HepG2 (cell line): Measurements from ENCODE around the gene INAFM2. TPM values are rescaled to one million over a fixed set of nuclear protein-coding genes. Genes with fewer than 3 reads are reported as not detected.
A peak's percentile ranks its signal among the peaks of the same experiment; 100 is the strongest.

Experiments
- BRD4 ChIP-seq: sonication (generic); formaldehyde crosslinking; IDR thresholded peaks from 2 replicates; pipeline ENCODE4 v1.4.0; 2020; ENCODE audit warnings: missing genetic modification reagents
- CEBPB ChIP-seq: IDR thresholded peaks from 2 replicates; pipeline ENCODE4 v1.6.1; 2011; ENCODE audit warnings: low read depth, low read length, improper control_type of control experiment, borderline replicate concordance
- FIP1L1 ChIP-seq: fragments of 200-400 bp; formaldehyde crosslinking; IDR thresholded peaks from 2 replicates; pipeline ENCODE4 v1.6.1; 2018; ENCODE audit warnings: low read depth, mild to moderate bottlenecking, low read length, moderate library complexity, borderline replicate concordance; ENCODE audit not compliant: insufficient read depth
- GLI4 ChIP-seq: sonication (generic); formaldehyde crosslinking; IDR thresholded peaks from 2 replicates; pipeline ENCODE4 v1.5.1; 2020; ENCODE audit warnings: missing genetic modification reagents, mild to moderate bottlenecking, moderate library complexity, borderline replicate concordance
- HIVEP1 ChIP-seq: sonication (generic); formaldehyde crosslinking; IDR thresholded peaks from 2 replicates; pipeline ENCODE4 v1.4.0; 2020; ENCODE audit warnings: mild to moderate bottlenecking, missing genetic modification reagents
- KAT8 ChIP-seq: IDR thresholded peaks from 2 replicates; pipeline ENCODE4 v1.6.1; 2016; ENCODE audit warnings: missing genetic modification reagents, missing compliant biosample characterization
- KLF11 ChIP-seq: IDR thresholded peaks from 2 replicates; pipeline ENCODE4 v1.6.1; 2016; ENCODE audit warnings: missing compliant biosample characterization
- MYPOP ChIP-seq: sonication (generic); formaldehyde crosslinking; IDR thresholded peaks from 2 replicates; pipeline ENCODE4 v1.8.1; 2023; ENCODE audit warnings: mild to moderate bottlenecking, moderate library complexity, missing genetic modification reagents
- PRDM15 ChIP-seq: sonication (generic); formaldehyde crosslinking; IDR thresholded peaks from 2 replicates; pipeline ENCODE4 v1.4.0; 2020; ENCODE audit warnings: missing genetic modification reagents
- SNRNP70 ChIP-seq: fragments of 200-400 bp; formaldehyde crosslinking; IDR thresholded peaks from 2 replicates; pipeline ENCODE4 v1.6.1; 2017; ENCODE audit warnings: mild to moderate bottlenecking, low read depth, low read length, moderate library complexity
- TP53 ChIP-seq: sonication (generic); formaldehyde crosslinking; conservative IDR thresholded peaks from 2 replicates; pipeline ENCODE4 v1.4.0; 2020; ENCODE audit warnings: missing genetic modification reagents
- YEATS2 ChIP-seq: sonication (generic); formaldehyde crosslinking; IDR thresholded peaks from 2 replicates; pipeline ENCODE4 v1.4.0; 2020; ENCODE audit warnings: missing genetic modification reagents, borderline replicate concordance
- ZBTB10 ChIP-seq: sonication (generic); formaldehyde crosslinking; IDR thresholded peaks from 2 replicates; pipeline ENCODE4 v1.4.0; 2020; ENCODE audit warnings: missing genetic modification reagents, borderline replicate concordance
- ZFP36L2 ChIP-seq: sonication (generic); formaldehyde crosslinking; IDR thresholded peaks from 2 replicates; pipeline ENCODE4 v1.4.0; 2020; ENCODE audit warnings: missing genetic modification reagents
- ZMAT5 ChIP-seq: sonication (generic); formaldehyde crosslinking; IDR thresholded peaks from 2 replicates; pipeline ENCODE4 v1.5.0; 2020; ENCODE audit warnings: mild to moderate bottlenecking, low read depth, missing genetic modification reagents, borderline replicate concordance
- ZNF282 ChIP-seq: fragments of 450-650 bp; IDR thresholded peaks from 2 replicates; pipeline ENCODE4 v1.6.1; 2018; ENCODE audit not compliant: partially characterized antibody
- ZNF703 ChIP-seq: sonication (generic); formaldehyde crosslinking; IDR thresholded peaks from 2 replicates; pipeline ENCODE4 v1.5.1; 2020; ENCODE audit warnings: missing genetic modification reagents, mild to moderate bottlenecking, moderate library complexity, borderline replicate concordance
- ZNF713 ChIP-seq: sonication (generic); formaldehyde crosslinking; IDR thresholded peaks from 2 replicates; pipeline ENCODE4 v1.4.0; 2020; ENCODE audit warnings: mild to moderate bottlenecking, missing genetic modification reagents
- ZSCAN5A ChIP-seq: sonication (generic); formaldehyde crosslinking; IDR thresholded peaks from 2 replicates; pipeline ENCODE4 v1.8.0; 2022; ENCODE audit warnings: mild to moderate bottlenecking, missing genetic modification reagents, borderline replicate concordance
- polyA plus RNA-seq, 8 experiments: library from polyadenylated mRNA; depleted of rRNA in 3 of 8; stranded (reverse) in 7 of 8; unstranded in 1 of 8; fragments of >200 nt; fragmentation: Illumina TruSeq in 4 of 8; extraction: Trizol in 4 of 8; gene quantifications; 2 replicates each; pipeline versions ENCODE4 v1.2.1 to v1.2.3, GENCODE V29; 2011 to 2016; ENCODE audit warnings: low read depth in 4 of 8, missing spikeins in 1 of 8, mixed read lengths in 1 of 8; ENCODE audit not compliant: insufficient read depth in 1 of 8
- total RNA-seq, 5 experiments: library from RNA; depleted of rRNA; stranded (reverse); fragments of >200 nt; fragmentation: Illumina TruSeq; extraction: Trizol; gene quantifications; 2 replicates each; pipeline ENCODE4 v1.2.3, GENCODE V29; 2016; ENCODE audit warnings: low read depth in 1 of 5

Gene INAFM2
- total and polyA plus RNA-seq, 2 of the 13 experiments (the other 11 are each of a cell fraction or from before 2014, with no cell fraction given), result 5.5 to 6.5 TPM

- no peak for TF ChIP-seq ZNF282
- TF ChIP-seq KAT8 (CRISPR knock-in tag), result peak; percentile 45
- TF ChIP-seq MYPOP, result no peak
- no peak for TF ChIP-seq ZBTB10 (CRISPR knock-in tag)
- no peak for TF ChIP-seq YEATS2 (CRISPR knock-in tag)
- no peak for TF ChIP-seq ZMAT5 (CRISPR knock-in tag)
- TF ChIP-seq KLF11 (CRISPR knock-in tag), result no peak
- TF ChIP-seq GLI4 (CRISPR knock-in tag), result no peak
- TF ChIP-seq ZNF713, result no peak
- 0 out of 2 replicates have a peak, but pooled peaks have one; percentile 45 for TF ChIP-seq BRD4 (CRISPR knock-in tag)
- TF ChIP-seq ZNF703, result 0 out of 2 replicates have a peak, but pooled peaks have one; percentile 75
- 0 out of 2 replicates have a peak, but pooled peaks have one; percentile 47 for TF ChIP-seq HIVEP1 (CRISPR knock-in tag)
- TF ChIP-seq PRDM15 (CRISPR knock-in tag), result no peak
- TF ChIP-seq TP53 (CRISPR knock-in tag), result no peak
- TF ChIP-seq CEBPB, result peak; percentile 61; the same call in 1 of the 2 replicates
- TF ChIP-seq ZSCAN5A (CRISPR knock-in tag), result no peak
- TF ChIP-seq FIP1L1, result no peak
- no peak for TF ChIP-seq SNRNP70
- TF ChIP-seq ZFP36L2 (CRISPR knock-in tag), result no peak
Measured at GRCh38 chr15:40340740-40341400, 17.4 kb downstream of the INAFM2 start, which contains the start of gene CCDC9B (continued).
